T-helper 2 cell treated with Interferon-gamma antibody and Interleukin-4, amounts not matched to agents 5 μg/mL and 100 μg/mL, for 36 hours (primary cell): Measurements from ENCODE around the gene PUM2.

ENCODE experiments used
- DNase-seq: peaks from one replicate; pipeline ENCODE4 v3.0.0; 2021; ENCODE audit warnings: low spot score
- H3K27ac Mint-ChIP-seq: one replicate; pipeline ENCODE4 v1.8.0; 2021; ENCODE audit warnings: mild to moderate bottlenecking, mixed read lengths
- H3K27me3 Mint-ChIP-seq: one replicate; pipeline ENCODE4 v1.8.0; 2021; ENCODE audit warnings: low read depth, mixed read lengths
- H3K36me3 Mint-ChIP-seq: one replicate; pipeline ENCODE4 v1.8.0; 2021; ENCODE audit warnings: low read depth, mixed read lengths
- H3K4me1 Mint-ChIP-seq: one replicate; pipeline ENCODE4 v1.8.0; 2021; ENCODE audit warnings: low read depth, mixed read lengths
- H3K4me3 Mint-ChIP-seq: one replicate; pipeline ENCODE4 v1.8.0; 2022; ENCODE audit warnings: mild to moderate bottlenecking, moderate library complexity, mixed read lengths
- H3K9me3 Mint-ChIP-seq: one replicate; pipeline ENCODE4 v1.8.0; 2021; ENCODE audit warnings: mixed read lengths

The PUM2 gene

DNA sequence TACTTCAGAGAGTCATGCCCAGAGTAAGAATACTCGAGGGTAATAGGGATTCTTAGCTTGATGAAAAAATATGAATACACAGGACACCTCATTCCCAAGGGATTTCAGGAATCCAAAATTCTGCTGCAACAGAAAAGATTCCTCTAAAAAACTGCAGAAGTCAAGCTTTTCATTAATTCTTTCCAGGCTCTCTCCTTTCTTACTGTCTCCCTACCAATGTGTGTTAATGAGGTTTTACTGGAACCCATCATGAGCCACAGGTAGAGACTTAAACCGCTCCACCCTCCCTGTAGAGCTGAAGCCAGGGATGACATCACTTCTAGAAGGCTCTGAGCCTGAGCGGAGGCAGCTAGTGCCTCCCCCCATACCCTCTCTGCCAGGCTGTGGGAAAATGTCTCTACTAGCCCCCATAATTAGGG lies 129.1 kb downstream of the PUM2 start:
- Mint-ChIP-seq H3K27me3 (peaks cover 44% of the 10 kb centered on the region), H3K4me1 (no peaks in the 10 kb centered on the region), H3K9me3 (no peaks in the 10 kb centered on the region), H3K4me3 (peak overlapping the region; percentile 22), H3K27ac (no peak overlapping the region), H3K36me3 (no peaks in the 10 kb centered on the region)
- DNase-seq, result no peak

DNA sequence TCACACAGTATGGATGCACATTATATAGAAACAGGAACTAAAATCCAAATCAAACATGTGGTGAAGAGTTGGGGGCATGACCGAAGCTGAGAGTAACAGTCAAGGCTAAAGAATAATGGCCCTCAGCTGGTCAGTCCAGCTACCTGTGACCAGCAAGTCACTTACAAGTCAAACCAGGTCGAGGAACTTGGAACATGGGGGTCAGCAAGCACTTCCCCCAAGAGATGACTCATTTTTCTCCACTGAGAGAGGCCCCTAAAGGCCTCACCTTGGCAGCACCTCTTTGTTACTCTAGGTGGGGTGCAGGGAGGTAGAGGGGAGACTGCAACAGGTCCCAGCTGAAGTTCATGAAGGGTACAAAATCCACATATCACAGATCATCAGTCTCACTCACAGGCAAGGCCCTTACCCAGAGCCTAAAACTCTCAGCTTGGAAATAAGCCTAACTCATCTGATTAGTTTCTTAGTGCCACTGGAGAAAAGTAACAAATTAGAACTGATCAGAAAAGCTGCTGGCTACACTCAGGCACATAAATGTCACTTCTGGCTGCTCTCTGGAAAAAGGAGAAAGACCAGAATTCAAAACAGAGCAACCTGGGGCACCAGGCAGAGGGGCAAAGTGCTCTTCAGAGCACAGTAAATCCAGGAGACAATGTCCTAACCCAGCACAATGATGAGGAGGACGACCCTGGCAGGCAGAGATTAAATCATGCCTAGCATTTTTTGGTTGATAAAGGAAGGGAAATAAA lies 129.7 kb downstream of the PUM2 start:
- Mint-ChIP-seq H3K4me1 (no peaks in the 10 kb centered on the region), H3K36me3 (no peaks in the 10 kb centered on the region), H3K27ac (no peak overlapping the region), H3K4me3 (no peak overlapping the region), H3K27me3 (peaks cover 38% of the 10 kb centered on the region), H3K9me3 (no peaks in the 10 kb centered on the region)
- no peak for DNase-seq

DNA sequence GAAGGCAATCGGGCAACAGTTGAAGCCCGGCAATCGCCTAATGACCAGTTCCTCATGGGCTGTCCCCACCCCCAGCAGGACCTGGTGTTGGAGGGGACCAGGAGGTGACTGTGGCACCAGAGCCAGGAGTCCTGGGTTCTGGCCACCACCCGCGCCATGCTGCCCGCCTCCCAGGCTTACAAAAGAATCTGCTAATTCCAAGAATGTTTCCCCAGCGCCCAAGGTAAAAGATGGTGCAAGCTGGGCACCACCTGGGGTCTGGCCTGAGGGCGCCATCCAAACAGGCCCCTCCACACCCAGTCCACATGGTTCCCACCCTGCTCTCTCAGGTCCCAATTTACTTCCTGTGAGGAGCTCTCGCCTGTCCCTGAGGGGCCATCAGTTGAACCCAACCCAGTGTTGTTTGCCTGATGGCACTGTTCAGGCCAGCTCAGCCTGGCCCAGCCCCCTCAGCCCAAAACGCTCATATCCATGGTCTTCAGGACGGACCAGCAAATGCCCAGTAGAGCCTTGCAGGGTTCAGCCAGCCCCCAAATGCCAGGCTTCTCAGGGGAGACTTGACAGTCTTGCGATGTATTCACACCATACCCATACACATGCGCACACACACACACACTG lies 130.8 kb downstream of the PUM2 start:
- Mint-ChIP-seq H3K27me3 (peaks cover 29% of the 10 kb centered on the region), H3K9me3 (no peaks in the 10 kb centered on the region), H3K4me1 (no peaks in the 10 kb centered on the region), H3K4me3 (no peak overlapping the region), H3K27ac (no peak overlapping the region), H3K36me3 (no peaks in the 10 kb centered on the region)
- no peak for DNase-seq

DNA sequence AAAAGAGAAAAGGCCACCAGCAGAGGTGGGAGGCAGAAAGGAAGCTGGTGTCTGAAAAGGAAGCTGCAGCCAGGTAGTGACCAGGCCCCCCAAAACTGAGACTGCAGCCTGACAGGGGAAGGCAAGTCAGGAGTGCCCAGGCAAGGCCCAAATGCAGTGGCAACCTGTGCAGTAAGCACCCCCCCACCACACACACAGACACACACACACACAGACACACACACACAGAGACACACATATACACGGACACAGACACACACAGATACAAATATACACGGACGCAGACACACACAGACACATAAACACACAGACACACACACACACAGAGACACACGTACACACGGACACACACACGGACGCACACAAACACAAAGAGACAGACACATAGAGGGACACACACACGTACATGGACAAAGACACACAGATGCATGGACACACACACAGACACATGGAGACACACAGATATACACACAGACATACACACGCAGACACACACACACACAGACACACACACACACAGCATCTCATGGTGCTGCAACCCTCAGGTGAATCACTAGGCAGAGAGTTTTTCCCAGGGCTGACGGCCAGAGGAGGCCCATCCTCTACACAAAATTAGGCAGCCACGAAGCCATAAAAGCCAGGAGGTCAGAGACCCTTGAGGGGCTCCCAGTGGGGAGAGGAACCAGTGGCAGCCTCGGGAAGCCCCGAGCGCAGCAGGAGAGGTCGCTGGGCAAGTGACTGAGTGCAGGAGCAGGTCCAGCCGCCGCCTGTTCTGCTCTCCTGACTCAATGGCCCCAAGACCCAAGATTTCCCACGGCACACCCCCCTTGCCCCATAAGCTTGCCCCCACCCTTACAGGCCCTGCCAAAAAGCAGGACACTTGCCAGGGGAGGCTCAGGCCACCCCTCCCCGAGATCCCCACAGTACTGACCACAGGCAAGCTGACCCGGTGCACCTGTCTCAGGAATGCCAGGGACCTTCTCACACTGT lies 132.0 kb downstream of the PUM2 start:
- H3K36me3 Mint-ChIP-seq, result no peaks in the 10 kb centered on the region
- H3K9me3 Mint-ChIP-seq, result no peaks in the 10 kb centered on the region
- H3K4me3 Mint-ChIP-seq, result no peak overlapping the region
- H3K27ac Mint-ChIP-seq, result no peak overlapping the region
- no peaks in the 10 kb centered on the region for H3K4me1 Mint-ChIP-seq
- H3K27me3 Mint-ChIP-seq, result peaks cover 29% of the 10 kb centered on the region
- DNase-seq, result no peak

DNA sequence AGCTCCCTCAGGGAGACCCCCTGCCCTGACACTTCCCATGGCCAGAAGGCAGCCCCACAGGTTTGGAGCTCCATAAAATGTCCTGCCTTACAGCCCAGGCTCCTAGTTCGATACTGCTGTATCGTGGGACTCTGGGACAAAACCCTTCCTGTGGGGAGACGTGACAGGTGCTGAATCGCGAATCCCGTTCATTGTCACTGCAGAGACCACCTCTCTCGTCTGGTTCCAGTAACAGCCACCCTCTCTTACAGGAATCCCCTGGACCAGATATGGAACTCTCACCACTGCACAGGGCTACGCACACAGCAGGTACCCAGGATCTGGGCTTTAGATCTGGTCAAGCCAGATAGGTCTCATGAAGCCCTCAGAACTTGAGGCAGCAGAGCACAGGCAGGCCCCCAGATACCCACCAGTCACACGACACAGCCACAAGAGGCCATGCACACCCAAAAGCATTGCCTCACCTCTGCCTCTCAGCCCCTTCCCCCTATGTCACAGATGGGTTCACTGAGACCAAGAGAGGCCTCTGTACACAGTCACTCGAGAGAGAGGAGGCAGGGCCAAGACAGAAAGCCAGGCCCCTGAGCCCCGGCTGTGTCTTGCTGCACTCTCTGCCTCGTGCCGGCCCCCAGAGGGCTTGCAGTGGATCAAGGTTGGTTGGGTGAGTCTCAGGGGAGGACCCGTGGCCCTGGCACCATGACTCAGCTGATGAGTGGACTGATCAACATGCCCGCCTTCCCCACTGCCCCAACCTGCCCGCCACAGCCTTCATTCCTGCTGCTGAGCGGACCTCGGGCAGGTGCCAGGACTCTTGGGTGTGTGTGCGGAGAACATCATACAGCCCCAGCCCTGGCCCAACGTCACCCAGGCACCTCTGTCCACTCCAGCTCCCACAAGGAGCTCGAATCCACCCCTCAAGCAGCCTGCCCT lies 133.3 kb downstream of the PUM2 start:
- Mint-ChIP-seq H3K36me3 (no peaks in the 10 kb centered on the region), H3K9me3 (no peaks in the 10 kb centered on the region), H3K27me3 (peaks cover 21% of the 10 kb centered on the region), H3K4me1 (no peaks in the 10 kb centered on the region), H3K4me3 (no peak overlapping the region), H3K27ac (no peak overlapping the region)
- DNase-seq, result no peak

DNA sequence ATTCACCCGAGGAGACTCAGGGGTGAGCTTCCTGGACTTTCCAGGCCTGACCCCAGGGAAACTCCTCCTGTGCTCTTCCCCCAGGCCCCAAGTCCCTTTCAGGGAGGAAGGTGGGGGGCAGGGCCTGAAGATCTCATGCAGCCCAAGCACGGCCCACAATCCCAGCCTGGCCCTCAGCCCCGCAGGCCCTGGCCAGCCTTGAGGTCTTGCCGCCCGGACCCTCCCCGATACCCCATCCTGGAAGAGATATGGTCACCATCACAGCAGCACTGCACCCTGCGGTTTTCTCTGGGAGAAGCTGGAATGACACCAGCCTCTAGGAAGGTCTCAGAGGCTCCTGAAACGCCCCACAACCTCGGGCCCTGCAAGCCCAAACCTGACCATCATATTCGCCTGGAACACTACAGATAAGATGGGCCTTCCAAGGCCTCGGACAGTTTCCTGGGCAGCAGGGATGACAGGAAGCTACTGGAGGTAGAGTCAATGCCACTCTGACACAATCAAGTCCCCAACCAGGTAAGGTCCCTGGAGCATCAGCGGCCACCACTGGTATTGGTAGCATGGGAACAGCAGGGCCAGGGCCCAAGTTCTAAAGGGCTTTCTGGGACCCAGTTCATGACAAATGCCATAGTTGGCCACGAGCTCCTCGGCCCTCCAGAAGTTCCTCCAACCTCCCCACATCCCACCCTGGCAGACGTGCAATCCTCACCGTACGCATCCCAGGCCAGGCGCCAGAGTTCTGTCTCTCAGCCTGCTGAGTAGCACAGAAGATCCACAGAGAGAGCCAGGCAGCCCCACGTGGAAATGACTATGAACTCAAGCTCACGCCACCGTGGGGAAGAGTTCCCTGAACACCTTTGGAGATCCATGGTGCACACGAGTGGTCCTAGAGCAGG lies 134.3 kb downstream of the PUM2 start:
- Mint-ChIP-seq H3K27me3 (peaks cover 12% of the 10 kb centered on the region), H3K4me1 (no peaks in the 10 kb centered on the region), H3K4me3 (no peak overlapping the region), H3K27ac (no peak overlapping the region), H3K9me3 (no peaks in the 10 kb centered on the region), H3K36me3 (no peaks in the 10 kb centered on the region)
- DNase-seq, result no peak

DNA sequence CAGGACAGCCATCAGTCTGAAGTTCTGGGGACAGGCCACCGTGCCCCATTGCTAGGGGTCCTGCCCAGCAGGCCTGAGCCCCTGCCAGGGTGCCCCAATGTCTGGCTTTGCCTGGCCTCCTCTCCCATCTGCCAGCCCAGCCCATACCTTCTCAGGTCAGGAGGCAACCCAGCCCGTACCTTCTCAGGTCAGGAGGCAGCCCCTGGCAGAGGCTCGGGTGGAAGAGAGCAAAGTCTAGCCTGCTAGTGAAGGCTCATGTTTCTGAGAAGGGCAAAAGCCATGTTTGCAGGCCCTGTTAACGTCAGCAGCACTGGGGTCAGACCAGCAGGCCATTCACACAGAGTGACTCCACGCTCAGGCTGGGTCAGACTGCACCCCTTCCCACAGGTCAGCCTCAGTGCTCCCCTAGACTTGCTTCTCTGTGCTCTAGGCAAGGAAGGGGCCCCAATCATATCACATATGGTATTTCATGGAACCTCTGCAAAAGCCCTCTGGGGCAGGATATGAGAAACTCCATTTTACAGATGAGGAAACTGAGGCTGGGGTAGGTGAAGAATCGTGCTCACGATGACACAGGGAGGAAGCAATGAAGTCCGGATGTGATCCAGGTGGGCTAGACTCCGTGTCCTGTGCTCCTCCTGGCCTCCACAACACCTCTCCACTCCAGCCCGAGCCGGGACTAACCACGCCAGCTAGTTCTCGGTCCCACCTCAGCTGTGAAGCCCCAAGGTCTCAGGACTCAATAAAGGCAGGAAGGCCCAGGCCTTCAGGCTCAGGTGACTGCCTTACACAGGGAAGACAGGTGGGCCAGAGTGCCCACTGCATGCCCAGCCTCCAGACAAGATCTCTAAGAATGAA lies 135.2 kb downstream of the PUM2 start:
- H3K27me3 Mint-ChIP-seq, result peaks cover 2% of the 10 kb centered on the region
- no peaks in the 10 kb centered on the region for H3K9me3 Mint-ChIP-seq
- no peak for DNase-seq
- H3K4me1 Mint-ChIP-seq, result no peaks in the 10 kb centered on the region
- no peaks in the 10 kb centered on the region for H3K36me3 Mint-ChIP-seq
- H3K4me3 Mint-ChIP-seq, result no peak overlapping the region
- no peak overlapping the region for H3K27ac Mint-ChIP-seq

DNA sequence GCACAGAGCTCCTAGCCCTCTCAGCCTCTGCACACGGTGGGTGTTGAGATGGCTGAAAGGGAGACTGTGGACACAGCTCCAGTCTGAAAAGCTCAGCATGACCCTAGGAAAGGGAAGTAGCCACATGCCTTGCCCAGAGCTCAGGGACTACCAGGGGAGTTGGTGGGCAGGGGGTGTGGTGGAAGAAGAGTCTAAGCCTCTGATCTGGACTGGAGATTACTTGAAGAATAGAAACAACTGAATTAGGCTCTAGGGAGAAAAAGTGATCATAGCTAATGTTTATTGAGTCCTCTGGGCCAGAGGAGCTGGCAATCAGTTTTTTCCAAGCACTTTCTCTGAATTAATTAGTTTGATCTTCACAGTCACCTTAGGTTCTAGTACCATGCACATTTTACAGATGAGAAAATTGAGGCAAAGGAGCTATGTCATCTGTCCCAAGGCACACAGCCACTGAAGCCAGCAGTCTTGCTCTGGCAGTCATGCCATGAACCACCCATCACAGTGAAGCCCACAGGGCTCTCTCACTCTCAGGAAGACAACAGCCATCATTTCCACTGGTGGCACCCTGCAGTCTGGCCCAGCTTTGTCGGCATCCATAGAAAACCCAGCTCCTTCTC lies 136.0 kb downstream of the PUM2 start:
- Mint-ChIP-seq H3K27me3 (no peaks in the 10 kb centered on the region), H3K4me3 (no peak overlapping the region), H3K4me1 (no peaks in the 10 kb centered on the region), H3K27ac (no peak overlapping the region), H3K36me3 (no peaks in the 10 kb centered on the region), H3K9me3 (no peaks in the 10 kb centered on the region)
- no peak for DNase-seq

DNA sequence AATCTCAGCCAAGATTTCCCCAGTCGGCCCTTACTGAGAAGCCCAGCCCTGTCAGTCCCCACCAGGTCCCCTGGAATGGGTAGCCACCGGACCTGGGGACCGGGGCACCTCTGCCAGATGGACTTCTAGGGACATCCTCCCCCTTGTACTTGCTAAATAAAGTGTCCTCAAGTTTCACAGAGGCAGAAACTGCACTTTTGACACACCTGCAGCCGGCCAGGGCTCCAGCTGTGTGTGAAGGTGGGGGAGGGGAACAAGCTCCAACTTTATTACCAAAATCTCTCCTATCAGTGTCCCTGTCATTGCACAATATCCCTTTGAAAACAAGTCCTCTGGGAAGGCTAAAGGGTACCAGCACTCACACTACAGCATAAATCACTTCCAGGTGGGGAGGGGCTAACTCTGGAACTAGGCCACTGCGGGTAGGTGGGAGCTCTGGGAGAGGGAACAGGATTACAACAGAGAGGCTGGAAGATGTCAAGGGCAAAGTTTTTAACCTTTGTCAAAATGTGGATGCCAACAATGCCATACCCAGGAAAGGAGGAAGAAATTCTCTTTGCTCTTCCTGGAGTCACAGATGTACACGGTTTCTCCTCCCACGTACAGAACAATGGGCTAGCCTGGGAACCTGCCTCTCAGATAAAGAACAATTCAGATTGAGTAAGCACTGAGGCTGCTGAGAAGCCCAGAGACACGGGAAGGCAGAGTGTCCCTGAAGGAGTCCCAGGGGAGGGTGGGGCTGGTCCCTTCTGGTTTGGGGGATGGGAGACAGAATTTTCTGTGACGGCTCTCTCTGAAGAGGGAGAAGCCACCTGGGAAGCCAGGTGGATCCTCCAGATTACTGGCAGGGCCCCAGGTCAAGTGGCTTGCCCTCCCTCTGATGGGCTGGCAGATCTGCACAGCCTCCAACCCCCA lies 136.7 kb downstream of the PUM2 start:
- no peak for DNase-seq
- Mint-ChIP-seq H3K4me3 (no peak overlapping the region), H3K9me3 (no peaks in the 10 kb centered on the region), H3K4me1 (no peaks in the 10 kb centered on the region), H3K36me3 (no peaks in the 10 kb centered on the region), H3K27me3 (no peaks in the 10 kb centered on the region), H3K27ac (no peak overlapping the region)

DNA sequence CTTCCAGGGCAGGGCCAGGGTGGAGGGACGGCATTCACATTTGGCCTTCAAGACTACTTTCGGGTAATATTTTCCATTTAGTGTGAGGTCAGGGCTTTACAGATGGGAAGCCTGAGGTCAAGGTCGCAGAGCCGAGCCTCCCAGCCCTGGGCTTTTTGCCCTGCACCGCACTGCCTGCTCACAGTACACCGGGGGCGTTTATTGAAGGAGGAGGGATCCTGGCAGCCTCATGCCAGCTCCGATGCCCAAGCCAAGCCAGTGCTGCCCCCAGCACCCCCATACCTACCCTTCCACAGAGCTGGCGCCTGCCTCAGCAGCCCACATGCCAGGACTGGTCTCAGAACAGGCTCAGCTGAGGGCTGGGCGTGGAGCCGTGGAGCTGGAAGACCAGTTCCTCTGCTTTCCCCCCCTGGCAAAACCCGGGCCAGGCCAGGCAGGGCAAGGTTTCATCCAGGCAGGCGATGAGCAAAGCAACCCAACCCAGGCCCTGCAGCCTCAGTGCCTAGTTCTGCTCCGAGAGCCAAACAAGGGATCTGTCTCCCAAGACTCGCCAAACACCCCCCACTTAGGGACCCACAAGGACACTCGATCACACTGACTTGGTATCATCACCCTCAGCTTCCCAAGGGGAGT lies 137.7 kb downstream of the PUM2 start:
- H3K36me3 Mint-ChIP-seq, result no peaks in the 10 kb centered on the region
- no peaks in the 10 kb centered on the region for H3K27me3 Mint-ChIP-seq
- H3K9me3 Mint-ChIP-seq, result no peaks in the 10 kb centered on the region
- H3K4me3 Mint-ChIP-seq, result no peak overlapping the region
- no peak for DNase-seq
- H3K27ac Mint-ChIP-seq, result no peak overlapping the region
- no peaks in the 10 kb centered on the region for H3K4me1 Mint-ChIP-seq
